ENCODE data around the gene NEIL1. TPM values are rescaled to one million over a fixed set of nuclear protein-coding genes. Genes with fewer than 3 reads are reported as not detected.
"Not testable (repeated sequence)": the region's sequence is repeated elsewhere in the genome, so short reads cannot be mapped to it uniquely, and the experiment has no call there.

The NEIL1 gene
- total and polyA plus RNA-seq, 2 experiments from 2014 or later = 42.2 to 71.2 TPM

- TF ChIP-seq, protein P1, sequence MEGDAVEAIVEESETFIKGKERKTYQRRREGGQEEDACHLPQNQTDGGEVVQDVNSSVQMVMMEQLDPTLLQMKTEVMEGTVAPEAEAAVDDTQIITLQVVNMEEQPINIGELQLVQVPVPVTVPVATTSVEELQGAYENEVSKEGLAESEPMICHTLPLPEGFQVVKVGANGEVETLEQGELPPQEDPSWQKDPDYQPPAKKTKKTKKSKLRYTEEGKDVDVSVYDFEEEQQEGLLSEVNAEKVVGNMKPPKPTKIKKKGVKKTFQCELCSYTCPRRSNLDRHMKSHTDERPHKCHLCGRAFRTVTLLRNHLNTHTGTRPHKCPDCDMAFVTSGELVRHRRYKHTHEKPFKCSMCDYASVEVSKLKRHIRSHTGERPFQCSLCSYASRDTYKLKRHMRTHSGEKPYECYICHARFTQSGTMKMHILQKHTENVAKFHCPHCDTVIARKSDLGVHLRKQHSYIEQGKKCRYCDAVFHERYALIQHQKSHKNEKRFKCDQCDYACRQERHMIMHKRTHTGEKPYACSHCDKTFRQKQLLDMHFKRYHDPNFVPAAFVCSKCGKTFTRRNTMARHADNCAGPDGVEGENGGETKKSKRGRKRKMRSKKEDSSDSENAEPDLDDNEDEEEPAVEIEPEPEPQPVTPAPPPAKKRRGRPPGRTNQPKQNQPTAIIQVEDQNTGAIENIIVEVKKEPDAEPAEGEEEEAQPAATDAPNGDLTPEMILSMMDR (IDR thresholded peaks at IDR 0.05; ENCODE audit: low read depth, low read length) = no peak
- Histone ChIP-seq H3K9me3 (ENCODE audit: low read depth) (no peaks in the 10 kb centered on the region), H3K27ac (no peak overlapping the region), H3K4me3 (peak overlapping the region; percentile 89), H3K4me1 (ENCODE audit: low read depth) (no peaks in the 10 kb centered on the region), H3K36me3 (no peaks in the 10 kb centered on the region), H3K27me3 (no peaks in the 10 kb centered on the region)
- DNase-seq (ENCODE audit: low read depth in 1 of 2, low spot score in 1 of 2) = peak in 1 of 2 donors; percentile 50
Measured at GRCh38 chr15:75348562-75349350, 1.9 kb downstream of the NEIL1 start.

GRCh38 chr15:75349351-75349669, 2.5 kb downstream of the NEIL1 start:
- H3K4me3 ChIP-seq; H3K27me3 ChIP-seq; H3K27ac ChIP-seq; DNase-seq (ENCODE audit: low read depth in 1 of 2, low spot score in 1 of 2); H3K9me3 ChIP-seq (ENCODE audit: low read depth); H3K4me1 ChIP-seq (ENCODE audit: low read depth); H3K36me3 ChIP-seq: not testable (repeated sequence)

- Histone ChIP-seq H3K27me3 (no peaks in the 10 kb centered on the region), H3K36me3 (no peaks in the 10 kb centered on the region), H3K9me3 (ENCODE audit: low read depth) (no peaks in the 10 kb centered on the region), H3K4me1 (ENCODE audit: low read depth) (no peaks in the 10 kb centered on the region), H3K4me3 (no peak overlapping the region), H3K27ac (no peak overlapping the region)
- TF ChIP-seq, protein P1 (IDR thresholded peaks at IDR 0.05; ENCODE audit: low read depth, low read length) = no peak
- no peak for DNase-seq (ENCODE audit: low read depth in 1 of 2, low spot score in 1 of 2)
Measured at GRCh38 chr15:75349851-75350588, 3.2 kb downstream of the NEIL1 start.

GRCh38 chr15:75350601-75351361, 3.9 kb downstream of the NEIL1 start:
- no peak overlapping the region for H3K27ac ChIP-seq
- H3K36me3 ChIP-seq = no peaks in the 10 kb centered on the region
- H3K4me3 ChIP-seq = no peak overlapping the region
- no peaks in the 10 kb centered on the region for H3K9me3 ChIP-seq (ENCODE audit: low read depth)
- H3K4me1 ChIP-seq (ENCODE audit: low read depth) = no peaks in the 10 kb centered on the region
- TF ChIP-seq, protein P1 (IDR thresholded peaks at IDR 0.05; ENCODE audit: low read depth, low read length) = no peak
- no peaks in the 10 kb centered on the region for H3K27me3 ChIP-seq
- no peak for DNase-seq (ENCODE audit: low read depth in 1 of 2, low spot score in 1 of 2)

- H3K4me1 ChIP-seq (ENCODE audit: low read depth) = no peaks in the 10 kb centered on the region
- H3K27ac ChIP-seq = no peak overlapping the region
- no peaks in the 10 kb centered on the region for H3K9me3 ChIP-seq (ENCODE audit: low read depth)
- no peaks in the 10 kb centered on the region for H3K27me3 ChIP-seq
- no peaks in the 10 kb centered on the region for H3K36me3 ChIP-seq
- H3K4me3 ChIP-seq = no peak overlapping the region
- no peak for DNase-seq (ENCODE audit: low read depth in 1 of 2, low spot score in 1 of 2)
- TF ChIP-seq, protein P1 (IDR thresholded peaks at IDR 0.05; ENCODE audit: low read depth, low read length) = no peak
Measured at GRCh38 chr15:75352186-75353080, 5.6 kb downstream of the NEIL1 start.

Measured in cardiac muscle cell (in vitro differentiated cells and primary cell).